Neuronal stem cell (in vitro differentiated cells): Measurements from ENCODE around the gene UCN3.
"Not testable (repeated sequence)": the region's sequence is repeated elsewhere in the genome, so short reads cannot be mapped to it uniquely, and the experiment has no call there.

Experiments used
- DNase-seq: peaks from one replicate; pipeline ENCODE4 v3.0.0-alpha.2; 2013; ENCODE audit warnings: low spot score
- H2AFZ ChIP-seq: one replicate; pipeline ENCODE4 v1.6.1; 2013; ENCODE audit warnings: mild to moderate bottlenecking, low read length, inconsistent platforms
- H2AK5ac ChIP-seq: 2 replicates; pipeline ENCODE4 v1.6.1; 2013; ENCODE audit warnings: low read depth, mild to moderate bottlenecking, inconsistent platforms, low read length, moderate library complexity, mixed read lengths
- H2BK120ac ChIP-seq: 2 replicates; pipeline ENCODE4 v1.6.1; 2013; ENCODE audit warnings: low read depth, mild to moderate bottlenecking, inconsistent platforms, low read length, moderate library complexity, mixed read lengths
- H2BK12ac ChIP-seq: one replicate; pipeline ENCODE4 v1.6.1; 2013; ENCODE audit warnings: low read length, inconsistent platforms
- H2BK15ac ChIP-seq: 2 replicates; pipeline ENCODE4 v1.6.1; 2013; ENCODE audit warnings: mild to moderate bottlenecking, low read length, inconsistent platforms, mixed read lengths
- H2BK5ac ChIP-seq: one replicate; pipeline ENCODE4 v1.6.1; 2013; ENCODE audit warnings: inconsistent platforms, mild to moderate bottlenecking, low read length, moderate library complexity
- H3K14ac ChIP-seq: one replicate; pipeline ENCODE4 v1.6.1; 2013; ENCODE audit warnings: low read length, inconsistent platforms
- H3K18ac ChIP-seq: 2 replicates; pipeline ENCODE4 v1.6.1; 2013; ENCODE audit warnings: low read length, inconsistent platforms
- H3K23ac ChIP-seq: 2 replicates; pipeline ENCODE4 v1.6.1; 2013; ENCODE audit warnings: low read depth, mild to moderate bottlenecking, mixed read lengths, low read length, inconsistent platforms; ENCODE audit not compliant: poor library complexity
- H3K27ac ChIP-seq: replicated peaks from 3 replicates; pipeline ENCODE4 v1.5.1; 2013; ENCODE audit warnings: low read length, inconsistent platforms
- H3K27me3 ChIP-seq, 3 experiments: 2 replicates each; pipeline ENCODE4 v1.6.1; 2013; ENCODE audit warnings: low read length in 3 of 3, mild to moderate bottlenecking in 2 of 3, inconsistent platforms in 1 of 3, low read depth in 1 of 3, mixed read lengths in 1 of 3, moderate library complexity in 1 of 3; ENCODE audit not compliant: control insufficient read depth in 3 of 3, insufficient read depth in 3 of 3
- H3K36me3 ChIP-seq, 2 donors: replicated peaks in 1 of 2; 2 replicates each; pipeline ENCODE4 v1.6.1; 2013; ENCODE audit warnings: low read length in 2 of 2; ENCODE audit not compliant: control insufficient read depth in 2 of 2, insufficient read depth in 2 of 2
- H3K4ac ChIP-seq: 2 replicates; pipeline ENCODE4 v1.6.1; 2013; ENCODE audit warnings: inconsistent platforms, mild to moderate bottlenecking, low read length, moderate library complexity
- H3K4me1 ChIP-seq, 2 donors: 1 replicate in 1 of 2; 2 replicates in 1 of 2; pipeline ENCODE4 v1.6.1; 2013; ENCODE audit warnings: low read length in 2 of 2, low read depth in 1 of 2; ENCODE audit not compliant: control insufficient read depth in 2 of 2, insufficient read depth in 1 of 2
- H3K4me2 ChIP-seq: one replicate; pipeline ENCODE4 v1.6.1; 2013; ENCODE audit warnings: mild to moderate bottlenecking, low read length, inconsistent platforms; ENCODE audit not compliant: insufficient read depth, poor library complexity, severe bottlenecking
- H3K4me3 ChIP-seq, 2 donors: 2 replicates each; pipeline ENCODE4 v1.5.1; 2013; ENCODE audit warnings: low read length in 2 of 2, mild to moderate bottlenecking in 2 of 2, inconsistent platforms in 1 of 2, moderate library complexity in 1 of 2
- H3K79me1 ChIP-seq: one replicate; pipeline ENCODE4 v1.6.1; 2013; ENCODE audit warnings: low read depth, mild to moderate bottlenecking, inconsistent platforms, low read length, moderate library complexity
- H3K9ac ChIP-seq: one replicate; pipeline ENCODE4 v1.6.1; 2013; ENCODE audit warnings: mild to moderate bottlenecking, low read depth, low read length, inconsistent platforms; ENCODE audit not compliant: poor library complexity
- H3K9me3 ChIP-seq, 2 donors: replicated peaks in 1 of 2; 2 replicates each; pipeline versions ENCODE3 to v1.6.1; 2013; ENCODE audit warnings: low read length in 2 of 2, mild to moderate bottlenecking in 2 of 2, inconsistent platforms in 1 of 2, low read depth in 1 of 2, mixed read lengths in 1 of 2, moderate library complexity in 1 of 2; ENCODE audit not compliant: control insufficient read depth in 2 of 2, insufficient read depth in 1 of 2
- H4K8ac ChIP-seq: one replicate; pipeline ENCODE4 v1.6.1; 2013; ENCODE audit warnings: low read depth, mild to moderate bottlenecking, inconsistent platforms, low read length, moderate library complexity
- H4K91ac ChIP-seq: one replicate; pipeline ENCODE4 v1.6.1; 2013; ENCODE audit warnings: low read length, low read depth, mild to moderate bottlenecking, inconsistent platforms; ENCODE audit not compliant: poor library complexity
- WGBS, 2 donors: extraction: QIAGEN DNeasy Blood & Tissue Kit; methylation state at CpG; one replicate each; pipeline ENCODE4 v1.1.7; 2013; ENCODE audit warnings: missing lambda C conversion rate in 2 of 2, mixed read lengths in 1 of 2; ENCODE audit not compliant: insufficient read length in 2 of 2, insufficient replicate concordance in 1 of 2; ENCODE audit errors: extremely low coverage in 2 of 2; 5-methylcytosine and 5-hydroxymethylcytosine counted together

UCN3 gene

DNA sequence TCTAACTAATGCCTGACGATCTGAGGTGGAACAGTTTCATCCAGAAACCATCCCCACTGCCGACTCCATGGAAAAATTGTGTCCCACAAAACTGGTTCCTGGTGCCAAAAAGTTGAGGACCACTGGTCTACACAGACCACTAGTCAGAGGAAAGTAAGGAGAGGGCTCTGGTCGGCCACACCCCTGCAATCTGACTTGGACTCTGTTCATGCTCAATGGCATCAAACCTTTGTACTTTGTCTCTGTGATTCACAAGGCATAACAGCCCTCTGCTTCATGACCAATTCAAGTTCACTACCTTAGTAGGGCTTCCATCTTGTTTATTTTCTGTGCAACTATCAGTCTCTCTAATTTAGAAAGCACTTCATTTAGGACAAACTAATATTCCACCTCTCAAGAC, 38.0 kb downstream of the UCN3 start:
- Histone ChIP-seq H3K23ac (no peak overlapping the region), H3K4me2 (no peak overlapping the region), H4K8ac (no peak overlapping the region), H3K4me1 (no peaks in the 10 kb centered on the region), H3K18ac (no peak overlapping the region), H2BK120ac (no peak overlapping the region), H3K36me3 (no peaks in the 10 kb centered on the region), H3K79me1 (no peaks in the 10 kb centered on the region), H2BK5ac (no peak overlapping the region), H3K27ac (no peak overlapping the region), H3K9ac (no peak overlapping the region), H3K9me3 (peaks cover 1 to 3% of the 10 kb centered on the region in 2 donors), H2BK12ac (no peak overlapping the region), H3K27me3 (peaks cover 0 to 22% (median 0%) of the 10 kb centered on the region in 3 experiments), H3K4me3 (no peak overlapping the region), H2BK15ac (no peak overlapping the region), H3K14ac (no peak overlapping the region), H2AK5ac (no peak overlapping the region), H3K4ac (no peak overlapping the region), H4K91ac (no peak overlapping the region), H2AFZ (no peak overlapping the region)
- WGBS, 2 donors = no CpG with 5 or more reads among the region's 3 CpGs
- DNase-seq = no peak

DNA sequence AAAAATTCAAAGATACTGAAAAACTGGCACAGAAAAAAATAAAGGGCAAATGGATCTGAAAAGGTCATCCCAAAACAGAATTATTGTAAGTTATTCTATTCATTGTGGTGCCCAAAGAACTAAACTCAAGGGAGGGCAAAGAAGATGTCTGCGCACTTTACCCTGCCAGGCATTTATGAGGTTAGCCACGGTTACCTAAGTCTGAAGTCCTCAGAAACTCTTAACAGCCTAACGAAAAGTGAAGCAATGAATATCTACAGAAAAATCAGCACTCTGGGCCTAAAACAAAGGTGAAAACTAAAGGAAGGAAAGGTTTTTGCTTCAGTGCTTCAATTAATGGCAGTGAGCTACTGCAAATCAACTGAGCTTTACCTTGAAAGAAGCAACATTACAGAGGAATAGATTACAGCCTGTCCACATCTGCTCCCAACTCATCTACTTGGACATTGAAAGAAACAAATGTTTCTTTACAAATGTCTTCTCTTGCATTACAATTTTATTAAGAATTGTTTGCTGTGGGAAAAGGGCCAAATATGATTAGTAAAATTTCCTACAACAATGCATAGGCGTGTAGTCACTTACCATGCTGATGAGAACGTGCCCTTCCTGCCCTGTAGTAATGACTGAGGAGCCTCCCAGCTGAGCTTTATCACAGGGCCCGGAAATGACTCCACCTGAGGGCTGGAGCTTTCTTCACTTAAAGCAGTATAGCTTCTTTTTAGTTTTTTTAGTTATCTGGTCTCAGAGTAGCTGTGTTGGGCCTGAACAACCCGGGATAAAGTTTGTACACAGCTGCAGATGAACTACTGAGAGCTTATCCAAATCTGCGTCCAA, 39.7 kb downstream of the UCN3 start, which contains the start of gene TUBAL3:
Gene TUBAL3, minus strand, starts transcription at position 621 of the 834 bp plus-strand sequence. Its CDS starts 36 bp downstream, at position 585.
- Histone ChIP-seq H3K27ac (no peak within 1 kb of the TSS), H3K9ac (no peak within 1 kb of the TSS), H3K18ac (no peak within 1 kb of the TSS), H3K4me1 (no peaks in the 10 kb centered on the region), H3K4me3 (no peak within 1 kb of the TSS), H2BK5ac (no peak within 1 kb of the TSS), H2AFZ (no peak within 1 kb of the TSS), H3K4ac (no peak within 1 kb of the TSS), H2BK15ac (no peak within 1 kb of the TSS), H2AK5ac (no peak within 1 kb of the TSS), H3K14ac (no peak within 1 kb of the TSS), H3K27me3 (peaks cover 0 to 21% (median 0%) of the 10 kb centered on the region in 3 experiments), H3K36me3 (no peaks in the 10 kb centered on the region), H3K9me3 (peaks cover 1 to 3% of the 10 kb centered on the region in 2 donors), H3K4me2 (no peak within 1 kb of the TSS), H2BK12ac (no peak within 1 kb of the TSS), H3K79me1 (no peaks in the 10 kb centered on the region), H4K91ac (no peak within 1 kb of the TSS), H2BK120ac (no peak within 1 kb of the TSS), H4K8ac (no peak within 1 kb of the TSS), H3K23ac (no peak within 1 kb of the TSS)
- no peak for DNase-seq
- WGBS, 2 donors = no CpG with 5 or more reads among the region's 8 CpGs

DNA sequence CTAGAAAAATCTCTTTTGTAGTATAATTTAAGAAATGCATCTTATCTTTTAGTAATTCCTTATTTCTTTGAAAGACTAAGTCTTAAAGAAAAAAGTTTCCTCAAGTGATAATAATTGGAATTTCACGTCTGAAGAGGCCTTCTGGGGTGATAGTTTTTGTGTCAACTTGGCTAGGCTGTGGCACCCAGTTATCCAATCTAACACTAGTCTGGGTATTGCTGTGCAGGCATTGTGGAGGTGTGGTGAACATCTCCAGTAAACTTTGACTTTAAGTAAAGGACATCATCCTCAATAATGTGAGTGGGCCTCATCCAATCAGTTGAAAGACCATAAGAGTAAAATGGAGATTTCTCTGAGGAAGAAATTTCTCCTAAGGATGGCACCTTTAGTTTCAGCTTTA, 42.2 kb downstream of the UCN3 start:
- Histone ChIP-seq H4K8ac (no peak overlapping the region), H4K91ac (no peak overlapping the region), H3K4me3 (no peak overlapping the region), H2BK15ac (no peak overlapping the region), H3K4ac (no peak overlapping the region), H2AK5ac (no peak overlapping the region), H3K9ac (no peak overlapping the region), H2AFZ (no peak overlapping the region), H3K4me2 (no peak overlapping the region), H3K27me3 (peaks cover 0 to 14% (median 0%) of the 10 kb centered on the region in 3 experiments), H2BK120ac (no peak overlapping the region), H3K27ac (no peak overlapping the region), H3K23ac (no peak overlapping the region), H3K14ac (no peak overlapping the region), H3K4me1 (no peaks in the 10 kb centered on the region), H3K9me3 (peaks cover 1 to 3% of the 10 kb centered on the region in 2 donors), H2BK12ac (no peak overlapping the region), H2BK5ac (no peak overlapping the region), H3K79me1 (no peaks in the 10 kb centered on the region), H3K36me3 (no peaks in the 10 kb centered on the region), H3K18ac (no peak overlapping the region)
- DNase-seq = no peak
- WGBS, 2 donors = no CpG with 5 or more reads among the region's 1 CpG

DNA sequence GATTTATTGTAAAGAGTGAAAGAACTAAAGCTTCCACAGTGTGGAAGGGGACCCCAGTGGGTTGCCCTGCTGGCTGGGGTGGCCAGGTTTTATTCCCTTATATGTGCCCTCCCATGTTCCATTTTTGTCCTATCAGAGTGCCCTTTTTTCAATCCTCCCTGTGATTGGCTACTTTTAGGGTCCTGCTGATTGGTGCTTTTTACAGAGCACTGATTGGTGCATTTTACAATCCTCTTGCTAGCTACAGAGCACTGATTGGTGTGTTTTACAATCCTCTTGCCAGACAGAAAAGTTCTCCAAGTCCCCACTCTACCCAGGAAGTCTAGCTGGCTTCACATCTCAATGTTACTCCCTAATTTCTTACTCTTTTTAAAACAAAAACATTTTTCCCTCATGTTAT, 46.0 kb downstream of the UCN3 start:
- not testable (repeated sequence) for H2BK15ac ChIP-seq, H2BK5ac ChIP-seq, H3K36me3 ChIP-seq, H3K27ac ChIP-seq, H3K23ac ChIP-seq, H2AFZ ChIP-seq, H3K4ac ChIP-seq, H4K91ac ChIP-seq, H3K4me3 ChIP-seq, H3K14ac ChIP-seq, H2AK5ac ChIP-seq, H3K4me2 ChIP-seq, DNase-seq, H3K79me1 ChIP-seq, H3K9me3 ChIP-seq, H4K8ac ChIP-seq, H3K4me1 ChIP-seq, H2BK120ac ChIP-seq, H3K27me3 ChIP-seq, H3K9ac ChIP-seq, H2BK12ac ChIP-seq, H3K18ac ChIP-seq
